ENCODE results near the gene FCGBP. TPM values are rescaled to one million over a fixed set of nuclear protein-coding genes. Genes with fewer than 3 reads are reported as not detected.
A peak's percentile ranks its signal among the peaks of the same experiment; 100 is the strongest.

FCGBP gene
- total RNA-seq, 1 donor from 2014 or later: 0.54 TPM

DNA sequence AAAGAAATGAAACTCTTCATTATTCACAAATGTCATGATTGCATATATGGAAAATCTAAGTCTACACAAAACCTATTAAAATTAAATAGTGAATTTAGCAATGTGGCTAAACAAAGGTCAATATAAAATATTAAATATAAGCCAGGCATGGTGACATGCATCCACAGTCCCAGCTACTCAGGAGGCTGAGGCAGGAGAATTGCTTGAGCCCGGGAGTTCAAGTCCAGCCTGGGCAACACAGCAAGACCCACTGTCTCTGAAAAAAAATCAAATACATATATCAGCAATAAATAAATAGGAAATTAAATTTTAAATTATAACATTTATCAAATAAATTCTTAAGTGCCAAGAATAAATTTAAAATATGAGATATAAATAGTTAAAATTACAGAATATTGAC lies 48.4 kb upstream of the FCGBP start:
- H3K4me3 ChIP-seq (ENCODE audit: insufficient read depth, low read depth, low read length): no peak overlapping the region
- H3K36me3 ChIP-seq (ENCODE audit: insufficient read depth, low read length): peaks cover 30% of the 10 kb centered on the region
- no peaks in the 10 kb centered on the region for H3K4me1 Mint-ChIP-seq (ENCODE audit: low read depth, unreplicated experiment)
- no peaks in the 10 kb centered on the region for H3K27me3 ChIP-seq (ENCODE audit: insufficient read depth, low read length)
- H3K4me3 Mint-ChIP-seq (ENCODE audit: unreplicated experiment): no peak overlapping the region
- FAIRE-seq (no peak), DNase-seq (ENCODE audit: low read depth) (no peak)
- H3K4me2 ChIP-seq (ENCODE audit: low read length): no peak overlapping the region
- peaks cover 4% of the 10 kb centered on the region for H3K9me3 ChIP-seq (ENCODE audit: insufficient read depth, low read depth, low read length)
- H3K27ac Mint-ChIP-seq (ENCODE audit: unreplicated experiment): no peak overlapping the region
- H3K9me3 Mint-ChIP-seq (ENCODE audit: unreplicated experiment): peaks cover 17% of the 10 kb centered on the region
- peaks cover 30% of the 10 kb centered on the region for H4K20me1 ChIP-seq (ENCODE audit: insufficient read depth, low read length)
- no peak overlapping the region for H3K27ac ChIP-seq (ENCODE audit: low read depth, low read length)
- H3K79me2 ChIP-seq (ENCODE audit: insufficient read depth, low read length): peaks cover 32% of the 10 kb centered on the region
- no peak overlapping the region for H3K9ac ChIP-seq (ENCODE audit: low read length)
- H3K27me3 Mint-ChIP-seq (ENCODE audit: low read depth, unreplicated experiment): no peaks in the 10 kb centered on the region
- TF ChIP-seq EZH2 (IDR thresholded peaks at IDR 0.05; ENCODE audit: insufficient read depth, low read length): no peak
- TF ChIP-seq, protein P1, sequence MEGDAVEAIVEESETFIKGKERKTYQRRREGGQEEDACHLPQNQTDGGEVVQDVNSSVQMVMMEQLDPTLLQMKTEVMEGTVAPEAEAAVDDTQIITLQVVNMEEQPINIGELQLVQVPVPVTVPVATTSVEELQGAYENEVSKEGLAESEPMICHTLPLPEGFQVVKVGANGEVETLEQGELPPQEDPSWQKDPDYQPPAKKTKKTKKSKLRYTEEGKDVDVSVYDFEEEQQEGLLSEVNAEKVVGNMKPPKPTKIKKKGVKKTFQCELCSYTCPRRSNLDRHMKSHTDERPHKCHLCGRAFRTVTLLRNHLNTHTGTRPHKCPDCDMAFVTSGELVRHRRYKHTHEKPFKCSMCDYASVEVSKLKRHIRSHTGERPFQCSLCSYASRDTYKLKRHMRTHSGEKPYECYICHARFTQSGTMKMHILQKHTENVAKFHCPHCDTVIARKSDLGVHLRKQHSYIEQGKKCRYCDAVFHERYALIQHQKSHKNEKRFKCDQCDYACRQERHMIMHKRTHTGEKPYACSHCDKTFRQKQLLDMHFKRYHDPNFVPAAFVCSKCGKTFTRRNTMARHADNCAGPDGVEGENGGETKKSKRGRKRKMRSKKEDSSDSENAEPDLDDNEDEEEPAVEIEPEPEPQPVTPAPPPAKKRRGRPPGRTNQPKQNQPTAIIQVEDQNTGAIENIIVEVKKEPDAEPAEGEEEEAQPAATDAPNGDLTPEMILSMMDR (IDR thresholded peaks at IDR 0.05; ENCODE audit: insufficient read depth, low read depth, low read length): no peak
- H3K36me3 Mint-ChIP-seq (ENCODE audit: low read depth, unreplicated experiment): peaks cover 49% of the 10 kb centered on the region
- H3K4me1 ChIP-seq (ENCODE audit: insufficient read depth, low read length): no peaks in the 10 kb centered on the region
- no peak overlapping the region for H2AFZ ChIP-seq (ENCODE audit: low read depth, low read length)

DNA sequence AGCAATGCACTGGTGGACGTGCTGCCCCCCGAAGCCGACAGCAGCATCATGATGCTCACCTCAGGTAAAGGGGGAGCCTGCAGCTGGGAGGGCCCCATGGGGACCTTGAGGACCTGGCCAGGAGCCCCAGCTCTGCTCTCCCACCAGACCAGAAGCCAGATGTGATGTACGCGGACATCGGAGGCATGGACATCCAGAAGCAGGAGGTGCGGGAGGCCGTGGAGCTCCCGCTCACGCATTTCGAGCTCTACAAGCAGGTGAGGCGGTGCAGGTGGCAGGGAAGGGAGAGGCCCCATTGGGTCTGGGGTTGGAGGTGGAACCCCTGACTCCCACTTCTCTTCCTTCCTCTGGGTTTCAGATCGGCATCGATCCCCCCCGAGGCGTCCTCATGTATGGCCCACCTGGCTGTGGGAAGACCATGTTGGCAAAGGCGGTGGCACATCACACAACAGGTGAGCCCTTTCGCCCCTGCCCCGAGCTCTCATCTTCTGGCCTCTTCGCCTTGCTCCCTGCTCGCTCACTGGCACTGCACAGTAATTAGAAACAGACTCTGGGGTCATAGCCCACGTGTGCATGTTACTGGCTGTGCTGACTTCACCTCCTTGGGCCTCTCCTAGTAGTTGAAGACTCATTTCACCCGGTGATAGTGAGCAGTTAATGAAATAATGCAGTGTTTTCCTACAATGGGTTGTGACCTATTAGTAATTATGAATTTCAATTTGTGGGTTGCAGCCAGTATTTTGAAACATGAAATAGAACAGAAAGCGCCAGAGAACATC lies 40.1 kb upstream of the FCGBP start:
- peaks cover 11% of the 10 kb centered on the region for H3K4me1 ChIP-seq (ENCODE audit: insufficient read depth, low read length)
- no peak overlapping the region for H3K4me2 ChIP-seq (ENCODE audit: low read length)
- peaks cover 32% of the 10 kb centered on the region for H4K20me1 ChIP-seq (ENCODE audit: insufficient read depth, low read length)
- peaks cover 50% of the 10 kb centered on the region for H3K79me2 ChIP-seq (ENCODE audit: insufficient read depth, low read length)
- peaks cover 45% of the 10 kb centered on the region for H3K36me3 ChIP-seq (ENCODE audit: insufficient read depth, low read length)
- H3K9me3 Mint-ChIP-seq (ENCODE audit: unreplicated experiment): no peaks in the 10 kb centered on the region
- no peak overlapping the region for H3K9ac ChIP-seq (ENCODE audit: low read length)
- H3K27ac Mint-ChIP-seq (ENCODE audit: unreplicated experiment): no peak overlapping the region
- no peak overlapping the region for H3K4me3 Mint-ChIP-seq (ENCODE audit: unreplicated experiment)
- TF ChIP-seq, protein P1 (IDR thresholded peaks at IDR 0.05; ENCODE audit: insufficient read depth, low read depth, low read length): no peak
- peaks cover 14% of the 10 kb centered on the region for H3K4me1 Mint-ChIP-seq (ENCODE audit: low read depth, unreplicated experiment)
- H3K9me3 ChIP-seq (ENCODE audit: insufficient read depth, low read depth, low read length): no peaks in the 10 kb centered on the region
- no peak overlapping the region for H3K4me3 ChIP-seq (ENCODE audit: insufficient read depth, low read depth, low read length)
- no peak overlapping the region for H3K27ac ChIP-seq (ENCODE audit: low read depth, low read length)
- FAIRE-seq (no peak), DNase-seq (ENCODE audit: low read depth) (no peak)
- no peaks in the 10 kb centered on the region for H3K27me3 ChIP-seq (ENCODE audit: insufficient read depth, low read length)
- no peaks in the 10 kb centered on the region for H3K27me3 Mint-ChIP-seq (ENCODE audit: low read depth, unreplicated experiment)
- H3K36me3 Mint-ChIP-seq (ENCODE audit: low read depth, unreplicated experiment): peaks cover 38% of the 10 kb centered on the region
- no peak overlapping the region for H2AFZ ChIP-seq (ENCODE audit: low read depth, low read length)

DNA sequence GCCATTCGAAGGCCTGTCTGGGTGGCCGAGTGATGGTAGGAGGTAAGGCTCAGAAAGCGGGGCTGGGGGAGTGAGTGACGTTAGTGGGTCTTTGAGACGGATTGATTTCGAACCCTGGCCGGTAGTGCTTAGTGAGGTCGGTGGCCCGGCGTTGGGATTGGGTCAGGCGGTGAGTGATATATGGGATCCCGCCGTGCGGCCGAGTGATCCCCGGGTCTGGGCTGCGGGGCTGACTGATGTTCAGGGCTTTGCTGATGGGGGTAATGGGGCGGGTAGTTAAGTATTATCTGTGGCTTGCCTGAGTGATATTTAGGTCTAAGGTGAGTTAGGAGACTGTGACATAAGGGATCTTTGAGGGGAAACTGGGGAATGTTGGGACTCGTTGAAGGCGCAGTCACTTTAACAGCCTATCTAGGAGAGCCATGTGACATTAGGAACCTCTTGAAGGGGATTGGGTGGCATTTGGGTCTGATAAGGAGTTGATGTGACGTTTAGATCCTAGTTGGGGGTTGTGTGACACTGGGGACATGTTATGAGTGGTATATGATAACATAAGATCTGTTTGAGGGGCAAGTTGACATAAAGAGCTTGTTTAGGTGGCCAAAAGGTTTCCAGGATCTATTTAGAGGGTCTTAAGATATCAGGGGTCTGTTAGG lies 37.1 kb upstream of the FCGBP start:
- no peaks in the 10 kb centered on the region for H3K27me3 Mint-ChIP-seq (ENCODE audit: low read depth, unreplicated experiment)
- H3K4me1 Mint-ChIP-seq (ENCODE audit: low read depth, unreplicated experiment): peaks cover 16% of the 10 kb centered on the region
- H3K4me1 ChIP-seq (ENCODE audit: insufficient read depth, low read length): peaks cover 11% of the 10 kb centered on the region
- no peak for FAIRE-seq
- H3K9me3 Mint-ChIP-seq (ENCODE audit: unreplicated experiment): no peaks in the 10 kb centered on the region
- peak overlapping the region; percentile 7 for H2AFZ ChIP-seq (ENCODE audit: low read depth, low read length)
- no peak for TF ChIP-seq EZH2 (IDR thresholded peaks at IDR 0.05; ENCODE audit: insufficient read depth, low read length)
- TF ChIP-seq, protein P1 (IDR thresholded peaks at IDR 0.05; ENCODE audit: insufficient read depth, low read depth, low read length): no peak
- peak overlapping the region; percentile 99 for H3K4me2 ChIP-seq (ENCODE audit: low read length)
- peak overlapping the region; percentile 100 for H3K4me3 Mint-ChIP-seq (ENCODE audit: unreplicated experiment)
- peak overlapping the region; percentile 89 for H3K27ac ChIP-seq (ENCODE audit: low read depth, low read length)
- peaks cover 20% of the 10 kb centered on the region for H4K20me1 ChIP-seq (ENCODE audit: insufficient read depth, low read length)
- peak overlapping the region; percentile 88 for H3K4me3 ChIP-seq (ENCODE audit: insufficient read depth, low read depth, low read length)
- peaks cover 31% of the 10 kb centered on the region for H3K36me3 ChIP-seq (ENCODE audit: insufficient read depth, low read length)
- H3K9me3 ChIP-seq (ENCODE audit: insufficient read depth, low read depth, low read length): no peaks in the 10 kb centered on the region
- peaks cover 43% of the 10 kb centered on the region for H3K79me2 ChIP-seq (ENCODE audit: insufficient read depth, low read length)
- peak overlapping the region; percentile 99 for H3K27ac Mint-ChIP-seq (ENCODE audit: unreplicated experiment)
- H3K27me3 ChIP-seq (ENCODE audit: insufficient read depth, low read length): no peaks in the 10 kb centered on the region
- peak overlapping the region; percentile 97 for H3K9ac ChIP-seq (ENCODE audit: low read length)
- DNase-seq (ENCODE audit: low read depth): no peak
- peaks cover 21% of the 10 kb centered on the region for H3K36me3 Mint-ChIP-seq (ENCODE audit: low read depth, unreplicated experiment)
